CD4-positive, alpha-beta memory T cell (primary cell): Measurements from ENCODE around the gene TAF3. TPM values are rescaled to one million over a fixed set of nuclear protein-coding genes. Genes with fewer than 3 reads are reported as not detected.

Experiments used
- CTCF ChIA-PET: fragments of 350-600 bp; sonication (Branson Sonifier 250); formaldehyde crosslinking; loops from one replicate; lab custom pipeline; 2021; ENCODE audit warnings: inconsistent platforms; ENCODE audit not compliant: partially characterized antibody; lab: Charles Lee
- POLR2A ChIA-PET: fragments of 350-600 bp; sonication (Branson Sonifier 250); formaldehyde crosslinking; loops from one replicate; lab custom pipeline; 2021; ENCODE audit not compliant: partially characterized antibody; lab: Charles Lee
- DNase-seq, 5 donors: peaks; one replicate each; pipeline versions ENCODE4 v3.0.0 to v3.0.0-alpha.2; 2020 to 2022; ENCODE audit warnings: mixed read lengths in 1 of 5
- H3K27ac ChIP-seq: one replicate; pipeline ENCODE4 v1.7.0; 2013; ENCODE audit warnings: low read depth, low read length
- H3K27me3 ChIP-seq: 2 replicates; pipeline ENCODE4 v1.7.0; 2013; ENCODE audit warnings: mild to moderate bottlenecking, low read length, moderate library complexity; ENCODE audit not compliant: insufficient read depth
- H3K36me3 ChIP-seq: 2 replicates; pipeline ENCODE4 v1.7.0; 2013; ENCODE audit warnings: mild to moderate bottlenecking, low read length, moderate library complexity; ENCODE audit not compliant: insufficient read depth
- H3K4me1 ChIP-seq: 2 replicates; pipeline ENCODE4 v1.7.0; 2013; ENCODE audit warnings: mild to moderate bottlenecking, low read length, moderate library complexity; ENCODE audit not compliant: insufficient read depth
- H3K4me3 ChIP-seq, 2 donors: one replicate each; pipeline ENCODE4 v1.7.0; 2013; ENCODE audit warnings: low read length in 2 of 2, mild to moderate bottlenecking in 1 of 2
- H3K9me3 ChIP-seq, 2 donors: one replicate each; pipeline ENCODE4 v1.7.0; 2013; ENCODE audit warnings: low read length in 2 of 2, control low read depth in 1 of 2; ENCODE audit not compliant: control insufficient read depth in 1 of 2
- H3K27ac Mint-ChIP-seq, 7 donors: one replicate each; pipeline ENCODE4 v1.8.0; 2020 to 2021; ENCODE audit warnings: mixed read lengths in 7 of 7, mild to moderate bottlenecking in 6 of 7, inconsistent platforms in 3 of 7, moderate library complexity in 3 of 7
- H3K27me3 Mint-ChIP-seq, 2 donors: one replicate each; pipeline ENCODE4 v1.8.0; 2020 to 2021; ENCODE audit warnings: mixed read lengths in 2 of 2
- H3K36me3 Mint-ChIP-seq, 2 donors: one replicate each; pipeline ENCODE4 v1.8.0; 2020 to 2021; ENCODE audit warnings: mixed read lengths in 2 of 2, inconsistent platforms in 1 of 2, mild to moderate bottlenecking in 1 of 2
- H3K4me1 Mint-ChIP-seq, 4 donors: one replicate each; pipeline ENCODE4 v1.8.0; 2020 to 2021; ENCODE audit warnings: mixed read lengths in 4 of 4, mild to moderate bottlenecking in 1 of 4
- H3K4me3 Mint-ChIP-seq, 8 donors: one replicate each; pipeline ENCODE4 v1.8.0; 2020 to 2021; ENCODE audit warnings: mixed read lengths in 8 of 8, mild to moderate bottlenecking in 7 of 8, moderate library complexity in 6 of 8, inconsistent platforms in 3 of 8
- H3K9me3 Mint-ChIP-seq, 8 donors: one replicate each; pipeline ENCODE4 v1.8.0; 2020 to 2021; ENCODE audit warnings: mixed read lengths in 8 of 8, mild to moderate bottlenecking in 5 of 8, inconsistent platforms in 3 of 8, moderate library complexity in 1 of 8
- intact Hi-C: fragments of 100-400 bp; cut with micrococcal nuclease; formaldehyde crosslinking; loops from one replicate; pipeline ENCODE4 v1.15.1; 2023
- polyA plus RNA-seq, 2 donors: library from polyadenylated mRNA; unstranded; fragments of 300-500 nt; fragmentation: Illumina TruSeq; gene quantifications; one replicate each; pipeline ENCODE4 v1.2.3, GENCODE V29; 2021
- total RNA-seq, 2 experiments: library from RNA; stranded (reverse); gene quantifications; one replicate each; pipeline ENCODE4 v1.2.3, GENCODE V29; 2021

TAF3 gene
- total and polyA plus RNA-seq, 4 experiments from 2014 or later = 3.0 to 21.8 (median 18.5) TPM

DNA sequence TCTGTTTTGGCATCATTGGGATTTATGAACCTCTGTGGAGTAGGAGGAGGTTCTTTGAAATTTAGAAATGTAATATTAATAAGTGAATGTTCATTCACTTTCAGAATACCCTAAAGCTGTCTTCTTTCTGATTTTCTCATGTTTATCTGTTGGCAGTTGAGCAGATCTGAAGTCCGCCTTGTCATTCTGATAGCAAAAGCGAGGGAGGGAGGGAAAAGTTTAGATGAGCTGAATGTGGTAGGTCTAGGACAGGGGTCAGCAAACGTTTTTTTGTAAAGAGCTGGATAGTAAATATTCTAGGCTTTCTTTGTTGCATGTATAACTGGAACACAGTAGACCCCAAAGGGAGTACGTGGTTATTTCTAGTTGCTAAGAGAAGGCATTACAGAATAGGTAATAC, 141.8 kb downstream of the TAF3 start:
- Mint-ChIP-seq H3K27ac (peak overlapping the region in 1 of 7 donors; percentile 9), H3K9me3 (no peaks in the 10 kb centered on the region), H3K36me3 (peaks cover 7 to 15% of the 10 kb centered on the region in 2 donors), H3K27me3 (no peaks in the 10 kb centered on the region), H3K4me3 (no peak overlapping the region), H3K4me1 (peaks cover 0 to 9% (median 6%) of the 10 kb centered on the region in 4 donors)
- ChIA-PET POLR2A (no interaction called here), CTCF (interaction anchor here (0.8 kb wide), 1 partner anchor 12 kb away, joined by 4 read pairs; no protein-coding TSS in a partner anchor)
- H3K27ac ChIP-seq = no peak overlapping the region
- intact Hi-C loops = no loop called here
- H3K36me3 ChIP-seq = peaks cover 6% of the 10 kb centered on the region
- H3K9me3 ChIP-seq = no peaks in the 10 kb centered on the region
- DNase-seq = no peak
- no peaks in the 10 kb centered on the region for H3K27me3 ChIP-seq
- no peak overlapping the region for H3K4me3 ChIP-seq
- H3K4me1 ChIP-seq = no peaks in the 10 kb centered on the region

DNA sequence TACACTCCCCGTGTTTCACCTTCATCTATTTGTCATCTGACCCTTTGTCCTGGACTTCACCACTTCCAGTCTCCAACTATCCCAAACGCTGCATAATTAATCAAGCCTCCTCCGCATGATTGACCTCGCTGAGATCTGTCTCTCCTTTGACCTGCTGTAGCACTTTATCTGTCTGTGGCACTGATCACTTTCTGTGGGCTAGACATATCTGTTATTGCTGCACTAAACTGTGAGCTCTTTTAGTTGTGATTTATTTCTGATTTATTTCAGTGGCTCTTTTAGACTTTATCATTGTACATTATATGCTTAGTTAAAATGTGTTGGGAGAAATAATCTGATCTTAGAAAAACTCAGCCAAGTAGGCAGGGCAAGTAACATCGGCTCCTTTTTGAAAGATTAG, 144.3 kb downstream of the TAF3 start:
- no peaks in the 10 kb centered on the region for H3K9me3 Mint-ChIP-seq
- H3K9me3 ChIP-seq = no peaks in the 10 kb centered on the region

DNA sequence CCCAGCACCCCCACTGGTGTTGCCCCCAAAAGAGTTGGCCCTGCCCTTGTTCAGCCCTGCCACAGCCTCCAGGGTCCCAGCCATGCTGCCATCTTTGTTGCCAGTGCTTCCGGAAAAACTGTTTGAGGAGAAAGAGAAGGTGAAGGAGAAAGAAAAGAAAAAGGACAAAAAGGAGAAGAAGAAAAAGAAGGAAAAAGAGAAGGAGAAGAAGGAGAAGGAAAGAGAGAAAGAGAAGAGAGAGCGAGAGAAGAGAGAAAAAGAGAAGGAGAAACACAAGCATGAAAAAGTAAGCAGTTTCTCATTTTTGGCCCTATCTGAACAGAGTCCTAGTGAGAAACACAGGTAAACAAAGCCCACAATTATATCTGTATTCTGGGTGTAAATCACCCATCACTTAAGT, 147.2 kb downstream of the TAF3 start:
- POLR2A ChIA-PET = no interaction called here

More for the DNA sequence above, 144.3 kb downstream of the TAF3 start:
- Mint-ChIP-seq H3K27ac (no peak overlapping the region), H3K4me3 (no peak overlapping the region), H3K4me1 (no peaks in the 10 kb centered on the region), H3K36me3 (peaks cover 4 to 25% of the 10 kb centered on the region in 2 donors), H3K27me3 (no peaks in the 10 kb centered on the region)
- ChIA-PET POLR2A (no interaction called here), CTCF (no interaction called here)
- Histone ChIP-seq H3K4me1 (no peaks in the 10 kb centered on the region), H3K36me3 (peaks cover 6% of the 10 kb centered on the region), H3K27ac (no peak overlapping the region), H3K27me3 (no peaks in the 10 kb centered on the region), H3K4me3 (no peak overlapping the region)
- intact Hi-C loops = no loop called here
- DNase-seq = no peak

GRCh38 chr10:7967035-7967434, 148.7 kb downstream of the TAF3 start:
- H3K36me3 Mint-ChIP-seq = peaks cover 18 to 32% of the 10 kb centered on the region in 2 donors

More for the DNA sequence above, 147.2 kb downstream of the TAF3 start:
- Mint-ChIP-seq H3K9me3 (no peaks in the 10 kb centered on the region), H3K36me3 (peaks cover 13 to 32% of the 10 kb centered on the region in 2 donors), H3K27me3 (no peaks in the 10 kb centered on the region), H3K27ac (no peak overlapping the region), H3K4me1 (peaks cover 0 to 6% (median 1%) of the 10 kb centered on the region in 4 donors), H3K4me3 (no peak overlapping the region)
- Histone ChIP-seq H3K27ac (no peak overlapping the region), H3K9me3 (no peaks in the 10 kb centered on the region), H3K36me3 (peaks cover 6% of the 10 kb centered on the region), H3K27me3 (no peaks in the 10 kb centered on the region), H3K4me3 (no peak overlapping the region), H3K4me1 (no peaks in the 10 kb centered on the region)
- intact Hi-C loops = no loop called here
- CTCF ChIA-PET = no interaction called here
- no peak for DNase-seq

GRCh38 chr10:7968510-7969112, 150.3 kb downstream of the TAF3 start:
- intact Hi-C loops = no loop called here
- no peaks in the 10 kb centered on the region for H3K27me3 Mint-ChIP-seq
- no peaks in the 10 kb centered on the region for H3K27me3 ChIP-seq
- H3K36me3 Mint-ChIP-seq = peaks cover 20 to 37% of the 10 kb centered on the region in 2 donors
- no peak for DNase-seq
- peaks cover 6% of the 10 kb centered on the region for H3K36me3 ChIP-seq
- no peak overlapping the region for H3K27ac ChIP-seq
- no peaks in the 10 kb centered on the region for H3K9me3 ChIP-seq
- no peaks in the 10 kb centered on the region for H3K4me1 ChIP-seq
- peaks cover 0 to 6% (median 1%) of the 10 kb centered on the region in 4 donors for H3K4me1 Mint-ChIP-seq
- ChIA-PET POLR2A (no interaction called here), CTCF (no interaction called here)
- no peak overlapping the region for H3K27ac Mint-ChIP-seq
- no peak overlapping the region for H3K4me3 ChIP-seq
- H3K4me3 Mint-ChIP-seq = no peak overlapping the region
- H3K9me3 Mint-ChIP-seq = no peaks in the 10 kb centered on the region

More at GRCh38 chr10:7967035-7967434, 148.7 kb downstream of the TAF3 start:
- Mint-ChIP-seq H3K9me3 (no peaks in the 10 kb centered on the region), H3K27me3 (no peaks in the 10 kb centered on the region), H3K4me3 (no peak overlapping the region), H3K27ac (no peak overlapping the region), H3K4me1 (peaks cover 0 to 6% (median 1%) of the 10 kb centered on the region in 4 donors)
- Histone ChIP-seq H3K4me1 (no peaks in the 10 kb centered on the region), H3K36me3 (peaks cover 6% of the 10 kb centered on the region), H3K27me3 (no peaks in the 10 kb centered on the region), H3K27ac (no peak overlapping the region), H3K9me3 (no peaks in the 10 kb centered on the region), H3K4me3 (no peak overlapping the region)
- intact Hi-C loops = no loop called here
- CTCF ChIA-PET = interaction anchor here (0.6 kb wide), 1 partner anchor 1011 kb away, joined by 3 read pairs; no protein-coding TSS in a partner anchor
- POLR2A ChIA-PET = no interaction called here
- DNase-seq = no peak

- Histone ChIP-seq H3K9me3 (no peaks in the 10 kb centered on the region), H3K36me3 (no peaks in the 10 kb centered on the region), H3K4me3 (no peak overlapping the region), H3K27me3 (no peaks in the 10 kb centered on the region), H3K27ac (no peak overlapping the region), H3K4me1 (no peaks in the 10 kb centered on the region)
- no peak for DNase-seq
- H3K27ac Mint-ChIP-seq = no peak overlapping the region
- intact Hi-C loops = no loop called here
- no peak overlapping the region for H3K4me3 Mint-ChIP-seq
- H3K36me3 Mint-ChIP-seq = peaks cover 26 to 31% of the 10 kb centered on the region in 2 donors
- peaks cover 0 to 2% (median 0%) of the 10 kb centered on the region in 8 donors for H3K9me3 Mint-ChIP-seq
- ChIA-PET POLR2A (no interaction called here), CTCF (no interaction called here)
- H3K27me3 Mint-ChIP-seq = no peaks in the 10 kb centered on the region
- peaks cover 0 to 6% (median 3%) of the 10 kb centered on the region in 4 donors for H3K4me1 Mint-ChIP-seq
Measured at GRCh38 chr10:7969623-7970022, 151.3 kb downstream of the TAF3 start.

- Mint-ChIP-seq H3K36me3 (peaks cover 25 to 39% of the 10 kb centered on the region in 2 donors), H3K4me3 (no peak overlapping the region), H3K9me3 (peaks cover 0 to 2% (median 0%) of the 10 kb centered on the region in 8 donors), H3K27ac (no peak overlapping the region), H3K4me1 (peaks cover 0 to 6% (median 3%) of the 10 kb centered on the region in 4 donors), H3K27me3 (no peaks in the 10 kb centered on the region)
- ChIA-PET POLR2A (no interaction called here), CTCF (interaction anchor here (1.2 kb wide), 1 partner anchor 11 kb away, joined by 4 read pairs; no protein-coding TSS in a partner anchor)
- H3K27me3 ChIP-seq = no peaks in the 10 kb centered on the region
- no peaks in the 10 kb centered on the region for H3K9me3 ChIP-seq
- H3K36me3 ChIP-seq = no peaks in the 10 kb centered on the region
- no peak for DNase-seq
- no peaks in the 10 kb centered on the region for H3K4me1 ChIP-seq
- no peak overlapping the region for H3K4me3 ChIP-seq
- intact Hi-C loops = no loop called here
- no peak overlapping the region for H3K27ac ChIP-seq
Measured at GRCh38 chr10:7971949-7972348, 153.6 kb downstream of the TAF3 start.
